Measurements from ENCODE around the gene TRIB2.

Gene TRIB2

DNA sequence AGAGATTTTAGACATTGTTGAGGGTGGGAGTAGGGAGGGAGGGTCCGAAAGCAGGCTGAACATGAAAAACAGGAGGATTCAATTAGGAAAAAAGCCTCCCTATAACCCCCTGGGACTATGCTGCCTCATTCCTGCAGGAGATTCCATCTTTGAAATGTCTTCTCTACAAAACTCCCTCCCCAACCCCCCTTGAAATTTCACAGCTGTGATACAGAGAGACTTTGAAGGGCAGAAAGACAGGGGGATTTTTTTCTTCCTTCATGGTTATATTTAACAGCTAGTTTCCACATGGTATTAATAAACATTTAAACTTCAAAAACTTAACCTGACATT lies 57.6 kb downstream of the TRIB2 start:
- no peaks in the 10 kb centered on the region for H3K4me1 ChIP-seq (ENCODE audit: control insufficient read depth in 1 of 2, insufficient read depth in 1 of 2, low read depth in 1 of 2, low read length in 1 of 2)
- no peaks in the 10 kb centered on the region for H3K9me3 ChIP-seq
- no peak overlapping the region for H3K27ac ChIP-seq
- H3K36me3 ChIP-seq, result no peaks in the 10 kb centered on the region
- TF ChIP-seq, protein P1, sequence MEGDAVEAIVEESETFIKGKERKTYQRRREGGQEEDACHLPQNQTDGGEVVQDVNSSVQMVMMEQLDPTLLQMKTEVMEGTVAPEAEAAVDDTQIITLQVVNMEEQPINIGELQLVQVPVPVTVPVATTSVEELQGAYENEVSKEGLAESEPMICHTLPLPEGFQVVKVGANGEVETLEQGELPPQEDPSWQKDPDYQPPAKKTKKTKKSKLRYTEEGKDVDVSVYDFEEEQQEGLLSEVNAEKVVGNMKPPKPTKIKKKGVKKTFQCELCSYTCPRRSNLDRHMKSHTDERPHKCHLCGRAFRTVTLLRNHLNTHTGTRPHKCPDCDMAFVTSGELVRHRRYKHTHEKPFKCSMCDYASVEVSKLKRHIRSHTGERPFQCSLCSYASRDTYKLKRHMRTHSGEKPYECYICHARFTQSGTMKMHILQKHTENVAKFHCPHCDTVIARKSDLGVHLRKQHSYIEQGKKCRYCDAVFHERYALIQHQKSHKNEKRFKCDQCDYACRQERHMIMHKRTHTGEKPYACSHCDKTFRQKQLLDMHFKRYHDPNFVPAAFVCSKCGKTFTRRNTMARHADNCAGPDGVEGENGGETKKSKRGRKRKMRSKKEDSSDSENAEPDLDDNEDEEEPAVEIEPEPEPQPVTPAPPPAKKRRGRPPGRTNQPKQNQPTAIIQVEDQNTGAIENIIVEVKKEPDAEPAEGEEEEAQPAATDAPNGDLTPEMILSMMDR (IDR thresholded peaks at IDR 0.05), result no peak
- no peak overlapping the region for H3K4me3 ChIP-seq (ENCODE audit: low read depth in 1 of 2, low read length in 1 of 2)
- peaks cover 15% of the 10 kb centered on the region for H3K27me3 ChIP-seq

DNA sequence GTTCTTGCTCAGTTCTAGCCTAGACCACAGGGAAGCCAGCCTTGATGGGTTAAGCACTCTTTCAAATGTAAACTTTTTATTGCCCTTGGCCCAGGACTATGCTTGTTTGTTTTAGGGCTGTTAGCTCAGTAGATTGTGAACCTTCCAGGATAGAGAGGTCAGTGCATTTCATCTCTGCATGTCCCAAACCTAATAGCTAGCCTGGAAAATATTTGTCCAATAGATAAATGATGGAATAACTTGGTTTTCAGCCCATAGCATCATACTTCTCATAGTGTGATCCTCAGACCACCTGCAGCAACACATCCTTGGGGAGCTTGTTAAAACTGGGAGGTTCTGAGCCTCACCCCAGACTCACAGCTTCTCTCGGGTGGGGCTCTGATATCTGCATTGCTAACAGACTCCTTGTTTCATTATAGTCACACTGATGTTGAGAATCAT lies 59.8 kb downstream of the TRIB2 start:
- H3K27ac ChIP-seq, result no peak overlapping the region
- H3K27me3 ChIP-seq, result peaks cover under 1% of the 10 kb centered on the region
- TF ChIP-seq, protein P1 (IDR thresholded peaks at IDR 0.05), result no peak
- H3K4me3 ChIP-seq (ENCODE audit: low read depth in 1 of 2, low read length in 1 of 2), result no peak overlapping the region
- no peaks in the 10 kb centered on the region for H3K36me3 ChIP-seq
- no peaks in the 10 kb centered on the region for H3K9me3 ChIP-seq
- H3K4me1 ChIP-seq (ENCODE audit: control insufficient read depth in 1 of 2, insufficient read depth in 1 of 2, low read depth in 1 of 2, low read length in 1 of 2), result no peaks in the 10 kb centered on the region

DNA sequence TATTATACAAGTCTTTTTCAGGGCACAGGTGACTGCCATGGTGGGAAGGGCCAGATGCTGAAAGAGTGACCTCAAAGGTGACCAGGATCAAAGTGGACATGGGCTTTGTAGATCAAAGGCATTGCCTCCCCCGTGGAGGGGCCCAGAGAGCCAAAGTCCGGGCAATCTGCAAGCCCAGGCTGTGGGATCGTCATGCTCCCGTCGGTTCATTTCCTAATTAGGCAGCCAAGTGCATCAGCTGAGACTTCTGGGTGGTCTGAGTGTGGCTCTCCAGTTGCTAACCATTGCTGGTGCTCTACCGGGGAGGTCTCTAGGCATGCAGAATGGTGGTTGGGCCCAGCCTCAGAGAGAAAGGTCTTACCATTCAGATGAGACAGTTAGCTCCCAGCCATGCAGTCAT lies 61.6 kb downstream of the TRIB2 start:
- Histone ChIP-seq H3K4me1 (ENCODE audit: control insufficient read depth in 1 of 2, insufficient read depth in 1 of 2, low read depth in 1 of 2, low read length in 1 of 2) (no peaks in the 10 kb centered on the region), H3K36me3 (no peaks in the 10 kb centered on the region), H3K4me3 (ENCODE audit: low read depth in 1 of 2, low read length in 1 of 2) (no peak overlapping the region), H3K27me3 (no peaks in the 10 kb centered on the region), H3K27ac (no peak overlapping the region), H3K9me3 (no peaks in the 10 kb centered on the region)
- TF ChIP-seq, protein P1 (IDR thresholded peaks at IDR 0.05), result no peak

DNA sequence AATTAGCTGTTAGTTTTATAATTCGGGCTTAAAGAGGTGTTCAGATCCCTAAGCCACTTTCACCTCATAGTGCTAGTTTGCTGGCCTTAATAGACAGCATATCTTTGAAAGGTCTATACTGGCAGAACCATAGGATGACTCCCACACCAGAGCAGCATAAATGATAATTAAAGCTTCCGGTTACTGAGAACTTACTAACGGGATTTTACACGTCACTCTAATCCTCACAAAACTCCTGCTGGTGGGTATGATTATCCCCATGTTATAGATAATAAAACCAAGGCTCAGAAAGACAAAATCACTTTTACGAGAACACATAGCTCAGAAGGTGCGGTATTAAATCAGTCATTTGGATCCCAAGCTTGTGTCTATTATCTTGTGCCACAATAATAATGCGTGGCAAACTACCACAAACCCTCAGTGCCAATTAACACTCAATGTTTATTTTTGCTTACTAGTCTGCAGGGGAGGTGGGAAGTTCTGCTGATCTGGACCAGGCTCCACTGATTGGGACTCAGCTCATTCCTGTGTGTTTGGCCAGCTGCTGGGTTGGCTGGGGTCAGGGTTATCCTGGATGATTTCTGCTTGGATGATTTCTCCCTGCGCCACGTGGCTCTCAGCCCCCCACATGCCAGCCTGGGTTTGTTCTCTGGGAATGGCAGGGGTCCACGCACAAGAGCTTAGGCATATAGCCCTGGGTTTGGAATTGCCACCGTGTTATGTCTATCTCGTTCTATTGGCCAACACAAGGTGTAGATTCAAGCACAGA lies 62.3 kb downstream of the TRIB2 start:
- Histone ChIP-seq H3K4me1 (ENCODE audit: control insufficient read depth in 1 of 2, insufficient read depth in 1 of 2, low read depth in 1 of 2, low read length in 1 of 2) (no peaks in the 10 kb centered on the region), H3K36me3 (no peaks in the 10 kb centered on the region), H3K27ac (no peak overlapping the region), H3K27me3 (no peaks in the 10 kb centered on the region), H3K4me3 (ENCODE audit: low read depth in 1 of 2, low read length in 1 of 2) (no peak overlapping the region), H3K9me3 (no peaks in the 10 kb centered on the region)
- TF ChIP-seq, protein P1 (IDR thresholded peaks at IDR 0.05), result no peak

- H3K27me3 ChIP-seq, result no peaks in the 10 kb centered on the region
- TF ChIP-seq, protein P1 (IDR thresholded peaks at IDR 0.05), result no peak
- H3K4me3 ChIP-seq (ENCODE audit: low read depth in 1 of 2, low read length in 1 of 2), result no peak overlapping the region
- no peak overlapping the region for H3K27ac ChIP-seq
- no peaks in the 10 kb centered on the region for H3K9me3 ChIP-seq
- H3K4me1 ChIP-seq (ENCODE audit: control insufficient read depth in 1 of 2, insufficient read depth in 1 of 2, low read depth in 1 of 2, low read length in 1 of 2), result no peaks in the 10 kb centered on the region
- H3K36me3 ChIP-seq, result no peaks in the 10 kb centered on the region
Observed at GRCh38 chr2:12781329-12781728, 64.6 kb downstream of the TRIB2 start.
